Caco-2 (cell line): Measurements from ENCODE around the gene FAM3A. TPM values are rescaled to one million over a fixed set of nuclear protein-coding genes. Genes with fewer than 3 reads are reported as not detected.

ENCODE experiments used
- BruUV-seq: library from RNA; stranded (reverse); fragments of 400-500 nt; replicated peaks from 2 replicates; lab custom pipeline; 2021; lab: Mats Ljungman, UMichigan
- CTCF ChIA-PET: fragments of 300-600 bp; sonication (Branson Sonifier 250); formaldehyde crosslinking; loops from one replicate; lab custom pipeline; 2022; ENCODE audit warnings: antibody characterized with exemption; lab: Charles Lee
- POLR2A ChIA-PET: fragments of 300-600 bp; sonication (Branson Sonifier 250); formaldehyde crosslinking; loops from one replicate; lab custom pipeline; 2022; ENCODE audit warnings: antibody characterized with exemption; lab: Charles Lee
- DNase-seq, 2 experiments: peaks; one replicate each; pipeline versions ENCODE4 v3.0.0 to v3.0.0-alpha.2; 2020 to 2022
- H3K27me3 ChIP-seq: replicated peaks from 2 replicates; pipeline ENCODE4 v1.6.0; 2011; ENCODE audit warnings: low read length; ENCODE audit not compliant: control insufficient read depth, insufficient read depth
- H3K36me3 ChIP-seq: 2 replicates; pipeline ENCODE4 v1.5.1; 2011; ENCODE audit warnings: low read length; ENCODE audit not compliant: control insufficient read depth, insufficient read depth
- H3K4me1 ChIP-seq: fragments of 250-450 bp; sonication (Bioruptor Pico); 2 replicates; pipeline ENCODE4 v1.5.1; 2020; ENCODE audit warnings: mild to moderate bottlenecking
- H3K4me3 ChIP-seq: 2 replicates; pipeline ENCODE4 v1.5.1; 2011; ENCODE audit warnings: low read depth, mild to moderate bottlenecking, control low read depth, low read length
- H3K9me3 ChIP-seq: fragments of 250-450 bp; sonication (Bioruptor Pico); 2 replicates; pipeline ENCODE4 v1.5.1; 2020; ENCODE audit warnings: mild to moderate bottlenecking, moderate library complexity
- H3K27ac Mint-ChIP-seq: one replicate; pipeline ENCODE4 v1.8.0; 2022; ENCODE audit warnings: mixed read lengths; ENCODE audit not compliant: unreplicated experiment
- H3K27me3 Mint-ChIP-seq: one replicate; pipeline ENCODE4 v1.8.0; 2022; ENCODE audit warnings: mixed read lengths; ENCODE audit not compliant: insufficient read depth, unreplicated experiment
- H3K36me3 Mint-ChIP-seq: one replicate; pipeline ENCODE4 v1.8.0; 2022; ENCODE audit warnings: mild to moderate bottlenecking, mixed read lengths; ENCODE audit not compliant: insufficient read depth, unreplicated experiment
- H3K4me1 Mint-ChIP-seq: one replicate; pipeline ENCODE4 v1.8.0; 2022; ENCODE audit warnings: low read depth, mixed read lengths; ENCODE audit not compliant: unreplicated experiment
- H3K4me3 Mint-ChIP-seq: one replicate; pipeline ENCODE4 v1.8.0; 2022; ENCODE audit warnings: mild to moderate bottlenecking, moderate library complexity, mixed read lengths; ENCODE audit not compliant: unreplicated experiment
- H3K9me3 Mint-ChIP-seq: one replicate; pipeline ENCODE4 v1.8.0; 2022; ENCODE audit warnings: mixed read lengths; ENCODE audit not compliant: unreplicated experiment
- intact Hi-C: fragments of 100-400 bp; cut with micrococcal nuclease; formaldehyde crosslinking; loops from one replicate; pipeline ENCODE4 v1.10.0; 2022; ENCODE audit not compliant: unreplicated experiment
- total RNA-seq: library from RNA; stranded (reverse); gene quantifications from 2 replicates; pipeline ENCODE4 v1.2.3, GENCODE V29; 2022
- TF ChIP-seq, protein P1 (sequence below), 2 experiments: fragments of 200-600 bp in 1 of 2; IDR thresholded peaks; 1 replicate in 1 of 2; 2 replicates in 1 of 2; pipeline versions ENCODE4 v1.5.1 to v1.8.0; 2011 to 2022; ENCODE audit warnings: antibody characterized with exemption in 1 of 2, control low read depth in 1 of 2, inconsistent platforms in 1 of 2, low read depth in 1 of 2, low read length in 1 of 2, mild to moderate bottlenecking in 1 of 2, moderate library complexity in 1 of 2; ENCODE audit not compliant: insufficient read depth in 1 of 2, severe bottlenecking in 1 of 2, unreplicated experiment in 1 of 2

Gene FAM3A
- total RNA-seq, 1 experiment from 2014 or later: 27.3 TPM

DNA sequence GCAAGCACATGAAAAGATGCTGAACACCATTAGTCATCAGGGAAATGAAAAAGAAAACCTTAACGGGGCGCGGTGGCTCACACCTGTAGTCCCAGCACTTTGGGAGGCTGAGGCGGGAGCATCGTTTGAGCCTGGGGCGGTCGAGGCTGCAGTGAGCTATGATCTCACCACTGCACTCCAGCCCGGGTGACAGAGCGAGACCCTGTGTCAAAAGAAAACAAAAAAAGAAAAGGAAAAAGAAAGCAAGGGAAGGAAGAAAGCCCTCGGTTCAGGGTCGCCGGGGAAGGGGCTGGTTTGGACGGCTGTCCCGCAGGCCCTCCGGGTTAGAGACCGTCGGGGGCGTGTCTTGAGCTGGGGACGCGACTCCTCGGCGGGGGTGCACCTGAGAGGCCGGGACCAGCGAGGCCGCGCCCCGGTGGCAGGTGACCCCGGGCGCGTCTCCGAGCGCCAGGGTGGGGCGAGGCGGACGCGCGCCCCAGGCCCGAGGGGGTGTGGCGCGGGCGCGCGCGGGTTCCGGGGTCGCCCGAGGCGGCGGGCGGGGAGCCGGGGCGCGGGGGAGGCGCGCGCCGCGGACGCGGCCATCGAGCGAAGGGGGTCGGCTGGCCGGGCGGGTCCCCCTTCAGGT, 58.4 kb downstream of the FAM3A start:
- Histone ChIP-seq H3K36me3 (no peaks in the 10 kb centered on the region), H3K27me3 (no peaks in the 10 kb centered on the region), H3K4me1 (no peaks in the 10 kb centered on the region), H3K9me3 (no peaks in the 10 kb centered on the region), H3K4me3 (peak overlapping the region; percentile 72)
- intact Hi-C loops: no loop called here
- no peaks in the 10 kb centered on the region for H3K9me3 Mint-ChIP-seq
- DNase-seq: peak; percentile 74 to 83
- TF ChIP-seq, protein P1, sequence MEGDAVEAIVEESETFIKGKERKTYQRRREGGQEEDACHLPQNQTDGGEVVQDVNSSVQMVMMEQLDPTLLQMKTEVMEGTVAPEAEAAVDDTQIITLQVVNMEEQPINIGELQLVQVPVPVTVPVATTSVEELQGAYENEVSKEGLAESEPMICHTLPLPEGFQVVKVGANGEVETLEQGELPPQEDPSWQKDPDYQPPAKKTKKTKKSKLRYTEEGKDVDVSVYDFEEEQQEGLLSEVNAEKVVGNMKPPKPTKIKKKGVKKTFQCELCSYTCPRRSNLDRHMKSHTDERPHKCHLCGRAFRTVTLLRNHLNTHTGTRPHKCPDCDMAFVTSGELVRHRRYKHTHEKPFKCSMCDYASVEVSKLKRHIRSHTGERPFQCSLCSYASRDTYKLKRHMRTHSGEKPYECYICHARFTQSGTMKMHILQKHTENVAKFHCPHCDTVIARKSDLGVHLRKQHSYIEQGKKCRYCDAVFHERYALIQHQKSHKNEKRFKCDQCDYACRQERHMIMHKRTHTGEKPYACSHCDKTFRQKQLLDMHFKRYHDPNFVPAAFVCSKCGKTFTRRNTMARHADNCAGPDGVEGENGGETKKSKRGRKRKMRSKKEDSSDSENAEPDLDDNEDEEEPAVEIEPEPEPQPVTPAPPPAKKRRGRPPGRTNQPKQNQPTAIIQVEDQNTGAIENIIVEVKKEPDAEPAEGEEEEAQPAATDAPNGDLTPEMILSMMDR (IDR thresholded peaks at IDR 0.05; ENCODE audit: insufficient read depth in 1 of 2, low read depth in 1 of 2, low read length in 1 of 2, severe bottlenecking in 1 of 2, unreplicated experiment in 1 of 2): no peak
- peaks cover 29% of the 10 kb centered on the region for H3K36me3 Mint-ChIP-seq
- ChIA-PET CTCF (interaction anchor here (1.0 to 1.2 kb wide), 2 partner anchors 69 to 84 kb away, joined by 3 to 4 read pairs; no protein-coding TSS in a partner anchor), POLR2A (interaction anchor here (1.1 to 1.2 kb wide), 2 partner anchors 33 to 60 kb away, joined by 3 read pairs; partner anchors contain the start of gene SLC10A3)
- no peaks in the 10 kb centered on the region for H3K4me1 Mint-ChIP-seq
- no TSS peak for BruUV-seq
- no peaks in the 10 kb centered on the region for H3K27me3 Mint-ChIP-seq
- H3K27ac Mint-ChIP-seq: peak overlapping the region; percentile 93
- peak overlapping the region; percentile 98 for H3K4me3 Mint-ChIP-seq

Other genes starting within 250 kb of the FAM3A start
- not detected in 2 replicates for gene TEX28, start 221.1 kb downstream of the FAM3A start, total RNA-seq
- gene TKTL1, start 220.4 kb downstream of the FAM3A start, total RNA-seq: 0.26 TPM in 1 of 2 replicates, not detected in the other
- gene FLNA, start 141.6 kb downstream of the FAM3A start, total RNA-seq: 546 and 634 TPM in 2 replicates
- 67.2 and 70.1 TPM in 2 replicates for gene EMD, start 136.9 kb downstream of the FAM3A start, total RNA-seq
- gene RPL10, start 117.9 kb downstream of the FAM3A start, total RNA-seq: 2,081 and 2,086 TPM in 2 replicates
- gene DNASE1L1, start 107.0 kb downstream of the FAM3A start, total RNA-seq: 8.8 and 9.7 TPM in 2 replicates
- 30.2 and 34.0 TPM in 2 replicates for gene TAFAZZIN, start 104.7 kb downstream of the FAM3A start, total RNA-seq
- 107 and 112 TPM in 2 replicates for gene ATP6AP1, start 87.6 kb downstream of the FAM3A start, total RNA-seq
- 68.7 and 69.5 TPM in 2 replicates for gene GDI1, start 79.1 kb downstream of the FAM3A start, total RNA-seq
- 75.9 and 82.3 TPM in 2 replicates for gene FAM50A, start 72.1 kb downstream of the FAM3A start, total RNA-seq
- gene PLXNA3, start 58.0 kb downstream of the FAM3A start, total RNA-seq: 58.4 and 61.5 TPM in 2 replicates
- 26.0 and 26.7 TPM in 2 replicates for gene LAGE3, start 37.0 kb downstream of the FAM3A start, total RNA-seq
- 38.8 and 42.5 TPM in 2 replicates for gene UBL4A, start 29.6 kb downstream of the FAM3A start, total RNA-seq
- gene SLC10A3, start 25.6 kb downstream of the FAM3A start, total RNA-seq: 19.6 and 22.5 TPM in 2 replicates
- 83.6 and 103 TPM in 2 replicates for gene G6PD, start 30.6 kb upstream of the FAM3A start, total RNA-seq
- gene IKBKG, start 31.4 kb upstream of the FAM3A start, total RNA-seq: 28.6 and 29.3 TPM in 2 replicates
- gene CTAG1A, start 68.9 kb upstream of the FAM3A start, total RNA-seq: not detected in 2 replicates
- not detected in 2 replicates for gene CTAG1B, start 103.0 kb upstream of the FAM3A start, total RNA-seq
- gene CTAG2, start 137.3 kb upstream of the FAM3A start, total RNA-seq: not detected in 2 replicates
- not detected in 2 replicates for gene GAB3, start 234.8 kb upstream of the FAM3A start, total RNA-seq
- gene DKC1, start 246.6 kb upstream of the FAM3A start, total RNA-seq: 106 and 107 TPM in 2 replicates